NOMO-1 (cell line): ENCODE results near the gene PTPMT1.
A peak's percentile ranks its signal among the peaks of the same experiment; 100 is the strongest.
"Not testable (repeated sequence)": the region's sequence is repeated elsewhere in the genome, so short reads cannot be mapped to it uniquely, and the experiment has no call there.

Experiments
- DNase-seq, 2 experiments: peaks; one replicate each; lab custom pipeline; 2025; ENCODE audit not compliant: unreplicated experiment in 2 of 2; lab: John Stamatoyannopoulos, UW

The PTPMT1 gene

DNA sequence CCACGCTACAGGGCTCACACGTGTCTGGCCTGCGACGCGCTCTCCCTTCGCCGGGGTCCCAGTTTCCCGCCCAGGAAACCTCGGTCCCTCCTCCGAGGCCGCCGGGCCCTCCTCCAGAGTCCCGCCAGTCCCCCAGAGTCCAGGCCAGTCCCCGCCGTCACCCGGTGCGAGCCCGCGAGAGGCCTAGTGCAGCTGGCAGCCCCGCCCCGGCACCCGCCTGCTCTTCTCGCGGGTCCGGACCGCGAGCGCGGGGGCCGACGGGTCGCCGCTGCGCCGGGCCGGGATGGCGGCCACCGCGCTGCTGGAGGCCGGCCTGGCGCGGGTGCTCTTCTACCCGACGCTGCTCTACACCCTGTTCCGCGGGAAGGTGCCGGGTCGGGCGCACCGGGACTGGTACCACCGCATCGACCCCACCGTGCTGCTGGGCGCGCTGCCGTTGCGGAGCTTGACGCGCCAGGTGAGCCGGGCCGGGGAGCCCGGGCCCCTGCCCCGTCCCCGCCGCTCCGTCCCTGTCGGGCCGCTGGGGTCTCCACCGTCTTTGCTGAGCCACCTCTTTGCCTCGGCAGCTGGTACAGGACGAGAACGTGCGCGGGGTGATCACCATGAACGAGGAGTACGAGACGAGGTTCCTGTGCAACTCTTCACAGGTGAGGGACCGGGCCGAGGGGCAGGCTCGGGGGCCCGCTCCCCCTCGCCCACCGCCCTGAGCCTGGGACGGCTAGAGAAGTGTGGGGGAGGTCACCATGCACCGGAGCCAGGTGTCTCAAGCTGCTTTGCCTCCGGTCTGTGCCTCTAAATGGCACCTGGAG, at the start of gene PTPMT1:
TSS of gene PTPMT1 (plus strand) at position 260 of the 809 bp plus-strand sequence. CDS start at position 284, 24 bp downstream.
- DNase-seq: peak; percentile 49 to 70

- DNase-seq: no peak
Observed at GRCh38 chr11:47516155-47516554, 49.2 kb upstream of the PTPMT1 start.

- no peak for DNase-seq
Observed at GRCh38 chr11:47516984-47517853, 48.2 kb upstream of the PTPMT1 start.

DNA sequence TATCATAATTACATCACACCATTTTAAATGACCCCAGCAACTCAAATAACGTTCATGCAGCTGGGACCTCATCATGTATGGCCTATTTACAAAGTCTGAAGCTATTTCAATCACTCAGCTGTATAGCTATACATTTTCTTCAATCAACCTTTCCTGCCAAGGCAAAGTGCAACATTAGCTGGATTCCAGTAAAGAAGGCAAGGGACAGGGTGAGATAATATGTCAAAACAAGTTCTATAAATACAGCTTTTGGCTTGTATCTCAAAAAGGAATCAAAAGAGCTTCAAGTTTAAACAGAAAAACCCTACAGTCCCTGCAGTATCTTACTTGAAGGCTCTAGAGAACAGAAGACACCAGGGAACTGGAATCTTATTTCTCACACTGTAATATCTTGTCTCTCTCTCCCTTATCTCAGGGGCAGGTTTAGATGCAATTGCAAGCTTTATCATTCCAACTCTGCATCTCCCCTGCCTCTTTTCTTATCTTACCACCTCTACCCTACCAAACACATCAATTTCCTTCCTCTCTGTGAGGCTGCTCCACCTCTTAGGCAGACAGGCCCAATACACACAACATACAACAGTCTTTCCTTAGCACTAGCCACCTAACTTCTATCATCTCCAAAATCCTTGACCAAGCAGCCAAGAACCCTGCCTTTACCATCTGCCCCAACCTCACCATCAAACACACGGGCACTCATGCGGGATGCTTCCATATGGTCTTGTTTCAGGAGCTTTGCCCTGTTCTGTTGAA, 47.0 kb upstream of the PTPMT1 start:
- DNase-seq: no peak

GRCh38 chr11:47523490-47524225, 41.7 kb upstream of the PTPMT1 start:
- peak in 1 of 2 experiments; percentile 10 for DNase-seq

DNA sequence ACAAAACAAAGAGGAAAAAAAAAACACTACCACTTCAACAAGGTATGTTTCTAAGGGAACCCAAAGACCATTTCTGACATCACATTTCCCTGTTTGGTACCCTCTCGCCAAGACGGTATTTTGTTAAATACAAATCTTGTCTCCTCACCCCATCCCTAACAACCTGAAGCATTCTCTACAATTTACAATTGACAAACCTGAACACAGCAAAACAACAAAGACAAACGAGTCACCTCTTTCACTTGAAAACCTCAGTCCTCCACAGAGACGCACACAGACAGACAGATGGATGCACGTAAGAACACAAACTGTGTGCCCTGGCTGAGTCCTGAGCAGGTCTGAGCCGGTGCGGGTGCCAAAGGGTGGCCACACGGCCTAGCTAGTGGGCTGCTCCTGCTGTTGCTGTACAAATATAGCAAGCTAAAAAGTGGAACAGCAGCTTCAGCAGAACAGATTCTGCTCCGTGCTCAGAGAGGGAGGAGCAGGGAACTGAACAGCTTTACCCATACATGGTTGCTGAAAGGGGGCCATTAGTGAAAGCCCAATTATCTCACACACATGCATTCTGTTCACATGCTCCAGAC, 41.0 kb upstream of the PTPMT1 start:
- DNase-seq: no peak

DNA sequence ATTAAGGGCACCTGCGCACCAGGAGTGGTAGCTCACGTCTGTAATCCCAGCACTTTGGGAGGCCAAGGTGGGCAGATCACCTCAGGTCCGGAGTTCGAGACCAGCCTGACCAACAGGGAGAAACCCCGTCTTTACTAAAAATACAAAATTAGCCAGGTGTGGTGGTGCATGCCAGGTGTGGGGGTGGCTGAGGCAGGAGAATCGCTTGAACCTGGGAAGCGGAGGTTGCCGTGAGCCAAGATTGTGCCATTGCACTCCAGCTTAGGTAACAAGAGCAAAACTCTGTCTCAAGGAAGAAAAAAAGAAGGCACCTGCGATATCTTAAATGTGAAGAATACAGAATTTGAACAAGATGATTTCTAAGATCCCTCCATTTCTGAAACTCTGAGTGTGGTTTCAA, 39.4 kb upstream of the PTPMT1 start:
- not testable (repeated sequence) for DNase-seq

DNA sequence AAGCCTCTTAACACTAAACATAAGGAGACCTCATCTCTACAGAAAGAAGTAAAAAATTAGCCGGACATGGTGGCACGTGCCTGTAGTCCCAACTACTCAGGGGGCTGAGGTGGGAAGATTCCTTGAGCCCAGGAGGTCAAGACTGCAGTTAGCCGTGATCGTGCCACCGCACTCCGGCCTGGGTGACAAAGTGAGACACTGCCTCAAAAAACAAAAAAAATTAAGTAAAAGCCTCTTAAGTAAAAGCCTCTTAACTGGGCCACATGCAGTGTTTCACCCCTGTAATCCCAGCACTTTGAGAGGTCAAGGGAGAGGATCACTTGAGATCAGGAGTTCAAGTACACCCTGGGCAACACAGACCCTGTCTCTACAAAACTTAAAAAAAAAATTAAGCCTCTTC, 38.2 kb upstream of the PTPMT1 start:
- DNase-seq: no peak

DNA sequence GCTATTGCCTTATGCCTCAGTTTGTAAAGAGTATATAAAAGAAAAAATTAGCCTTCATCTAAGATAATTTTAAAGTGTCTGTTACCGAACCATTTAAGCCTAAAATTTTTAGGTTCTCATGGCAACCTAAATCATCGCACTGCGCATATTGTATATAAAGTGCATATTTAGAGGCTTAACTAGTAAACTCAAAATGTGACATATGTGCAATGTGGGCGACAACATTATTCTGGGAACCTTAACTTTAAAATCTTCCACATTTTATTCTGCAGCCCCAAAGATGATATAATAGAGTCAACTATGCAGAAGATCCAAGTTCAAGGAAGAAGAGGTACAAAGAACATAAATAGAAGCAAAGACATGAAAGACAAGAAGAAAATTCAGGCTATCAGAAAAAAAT, 35.4 kb upstream of the PTPMT1 start:
- DNase-seq: no peak

DNA sequence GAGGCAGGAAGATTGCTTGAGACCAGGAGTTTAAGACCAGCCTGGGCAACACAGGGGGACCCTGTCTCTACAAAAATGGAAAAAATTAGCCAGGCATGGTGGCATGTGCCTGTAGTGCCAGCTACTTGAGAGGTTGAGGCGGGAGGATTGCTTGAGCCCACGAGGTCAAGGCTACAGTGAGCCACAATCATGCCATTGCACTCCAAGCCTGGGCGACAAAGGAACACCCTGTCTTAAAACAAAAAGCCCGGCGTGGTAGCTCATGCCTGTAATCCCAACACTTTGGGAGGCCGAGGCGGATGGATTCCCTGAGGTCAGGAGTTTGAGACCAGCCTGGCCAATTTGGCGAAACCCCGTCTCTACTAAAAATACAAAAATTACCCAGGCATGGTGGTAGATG, 34.7 kb upstream of the PTPMT1 start:
- DNase-seq: not testable (repeated sequence)

DNA sequence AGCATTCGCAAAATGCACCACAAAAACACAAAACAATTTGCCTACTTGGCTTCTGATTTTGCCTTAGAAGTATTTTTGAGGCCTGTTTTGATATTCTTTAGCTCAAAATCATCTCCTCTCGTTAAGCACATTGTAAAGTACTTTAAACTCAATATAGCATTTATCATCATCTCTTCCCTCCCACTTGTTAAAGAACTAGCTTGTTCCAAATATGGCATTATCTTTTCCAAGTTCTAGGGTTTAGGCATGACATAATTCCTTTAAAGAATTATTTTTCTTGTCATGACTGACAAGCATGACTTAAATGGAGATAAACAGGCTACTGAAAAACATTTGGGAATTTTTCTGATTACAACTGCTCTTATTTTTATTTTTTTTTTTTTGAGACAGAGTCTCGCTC, 33.7 kb upstream of the PTPMT1 start:
- no peak for DNase-seq

GRCh38 chr11:47532597-47533213, 32.7 kb upstream of the PTPMT1 start:
- no peak for DNase-seq

DNA sequence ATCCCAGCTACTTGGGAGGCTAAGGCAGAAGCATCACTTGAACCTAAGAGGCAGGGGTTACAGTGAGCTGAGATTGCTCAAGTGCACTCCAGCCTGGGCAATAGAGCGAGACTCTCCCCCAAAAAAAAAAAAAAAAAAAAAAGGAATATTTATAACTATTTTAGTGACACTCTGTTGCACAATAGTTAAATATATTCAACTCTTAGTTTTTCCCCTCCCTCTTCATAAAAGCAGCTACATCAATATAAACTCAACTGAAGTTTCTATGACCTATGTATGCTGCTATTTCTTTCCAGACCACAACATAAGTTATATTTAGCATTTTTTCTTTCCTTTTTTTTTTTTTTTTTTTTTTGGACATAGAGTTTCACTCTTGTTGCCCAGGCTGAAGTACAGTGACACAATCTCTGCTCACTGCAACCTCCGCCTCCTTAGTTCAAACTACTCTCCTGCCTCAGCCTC, 31.7 kb upstream of the PTPMT1 start:
- DNase-seq: peak in 1 of 2 experiments; percentile 10

DNA sequence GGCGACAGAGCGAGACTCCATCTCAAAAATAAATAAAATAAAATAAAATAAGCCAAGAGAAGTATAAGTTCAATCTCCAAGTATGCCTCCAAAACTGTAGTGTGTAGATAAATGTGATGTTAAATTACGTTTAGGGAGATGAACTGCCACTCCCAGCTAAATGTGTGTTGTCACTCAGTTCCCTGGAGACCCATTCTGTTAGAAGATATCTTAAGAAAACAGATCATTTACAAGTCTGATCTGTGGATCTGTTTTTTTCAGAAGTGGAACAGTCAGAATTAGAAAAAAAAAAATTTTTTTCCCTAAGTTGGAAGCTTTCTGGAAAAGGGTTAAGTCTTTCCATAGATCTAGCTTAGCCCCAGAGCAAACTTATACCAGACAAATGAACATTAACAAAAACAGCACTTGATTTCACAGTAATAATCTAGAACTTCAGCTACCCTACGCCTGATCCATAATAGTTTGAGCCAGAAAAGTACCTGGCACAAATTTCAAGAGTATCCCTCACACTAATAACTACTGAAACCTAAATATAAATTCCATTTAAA, 30.6 kb upstream of the PTPMT1 start:
- DNase-seq: no peak

DNA sequence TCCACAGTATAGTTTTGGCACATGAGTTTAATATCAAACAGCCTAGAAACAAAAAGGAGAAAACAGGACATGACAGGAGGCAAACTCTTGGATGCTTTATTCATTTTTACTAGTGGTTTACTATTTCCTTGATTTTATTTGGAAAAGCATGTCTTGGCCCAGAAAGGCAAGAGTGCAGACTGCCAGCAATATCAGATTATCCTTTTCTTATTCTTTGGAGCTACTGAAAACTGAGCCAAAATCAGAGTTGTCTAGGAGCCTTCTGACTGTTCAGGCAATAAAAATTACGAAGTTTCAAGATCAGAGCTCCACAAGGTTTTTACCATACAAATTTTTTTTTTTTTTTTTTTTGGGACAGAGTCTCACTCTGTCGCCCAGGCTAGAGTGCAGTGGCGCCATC, 28.5 kb upstream of the PTPMT1 start:
- DNase-seq: no peak

GRCh38 chr11:47538741-47539565, 26.4 kb upstream of the PTPMT1 start:
- no peak for DNase-seq

DNA sequence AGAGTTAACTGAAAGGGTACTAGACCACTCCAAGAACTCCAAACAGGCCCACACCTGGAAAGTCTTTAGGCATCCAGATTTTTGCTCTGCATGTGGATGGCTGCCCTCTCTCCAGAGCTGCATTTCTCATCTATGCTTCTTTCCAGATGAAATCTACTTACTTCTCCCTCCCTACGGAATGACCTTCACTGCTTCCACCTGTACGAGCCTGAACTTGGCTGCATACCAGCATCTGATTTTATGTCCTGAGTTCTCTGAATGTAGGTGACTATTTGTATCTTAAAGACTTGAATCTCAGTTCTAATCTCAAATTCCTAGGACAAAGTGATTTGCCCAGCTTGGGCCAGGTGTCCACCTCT, 25.7 kb upstream of the PTPMT1 start:
- no peak for DNase-seq

GRCh38 chr11:47541070-47541469, 24.3 kb upstream of the PTPMT1 start:
- no peak for DNase-seq
